ENCODE results near the gene CFHR2.
"Not testable (repeated sequence)": the region's sequence is repeated elsewhere in the genome, so short reads cannot be mapped to it uniquely, and the experiment has no call there.

GRCh38 chr1:196982247-196982646 is 38.7 kb downstream of the CFHR2 start:
- not testable (repeated sequence) for TF ChIP-seq ZFP30, ZNF70, CSRNP3, ZFP3, ISL1 (CRISPR knock-in tag; IDR thresholded peaks at IDR 0.05)

Data from SK-N-SH treated with all-trans-retinoic acid at 6 μM for 48 hours (cell line).